MCF 10A (cell line): Measurements from ENCODE around the gene MICA. TPM values are rescaled to one million over a fixed set of nuclear protein-coding genes. Genes with fewer than 3 reads are reported as not detected.
A peak's percentile ranks its signal among the peaks of the same experiment; 100 is the strongest.
"Not testable (repeated sequence)": the region's sequence is repeated elsewhere in the genome, so short reads cannot be mapped to it uniquely, and the experiment has no call there.

ENCODE experiments used
- BruUV-seq: library from RNA; stranded (reverse); fragments of 400-500 nt; replicated peaks from 2 replicates; lab custom pipeline; 2021; lab: Mats Ljungman, UMichigan
- CTCF ChIA-PET: fragments of 300-600 bp; sonication (Branson Sonifier 250); formaldehyde crosslinking; extraction: SDS; loops from one replicate; lab custom pipeline; 2021; ENCODE audit warnings: antibody characterized with exemption, inconsistent platforms; lab: Yijun Ruan, JAX
- POLR2A ChIA-PET: fragments of 300-600, 350-650 bp; sonication (Branson Sonifier 250); formaldehyde crosslinking; extraction: SDS; loops from one replicate; lab custom pipeline; 2020; ENCODE audit warnings: antibody characterized with exemption, inconsistent platforms; lab: Yijun Ruan, JAX
- DNase-seq: peaks from one replicate; pipeline ENCODE4 v3.0.0-alpha.2; 2018; ENCODE audit not compliant: unreplicated experiment
- H3K27ac Mint-ChIP-seq: one replicate; pipeline ENCODE4 v1.8.0; 2022; ENCODE audit warnings: mild to moderate bottlenecking, low read depth, mixed read lengths; ENCODE audit not compliant: unreplicated experiment
- H3K27me3 Mint-ChIP-seq: one replicate; pipeline ENCODE4 v1.8.0; 2022; ENCODE audit warnings: mixed read lengths; ENCODE audit not compliant: insufficient read depth, unreplicated experiment
- H3K36me3 Mint-ChIP-seq: one replicate; pipeline ENCODE4 v1.8.0; 2022; ENCODE audit warnings: mild to moderate bottlenecking, moderate library complexity, mixed read lengths; ENCODE audit not compliant: insufficient read depth, unreplicated experiment
- H3K4me1 Mint-ChIP-seq: one replicate; pipeline ENCODE4 v1.8.0; 2022; ENCODE audit warnings: mixed read lengths; ENCODE audit not compliant: insufficient read depth, unreplicated experiment
- H3K4me3 Mint-ChIP-seq: one replicate; pipeline ENCODE4 v1.8.0; 2022; ENCODE audit warnings: mild to moderate bottlenecking, moderate library complexity, mixed read lengths; ENCODE audit not compliant: unreplicated experiment
- H3K9me3 Mint-ChIP-seq: one replicate; pipeline ENCODE4 v1.8.0; 2022; ENCODE audit warnings: mixed read lengths; ENCODE audit not compliant: unreplicated experiment
- intact Hi-C: fragments of 100-400 bp; cut with micrococcal nuclease; formaldehyde crosslinking; loops from 2 replicates; pipeline ENCODE4 v1.14.1; 2022
- total RNA-seq: library from RNA; stranded (reverse); gene quantifications from 2 replicates; pipeline ENCODE4 v1.2.3, GENCODE V29; 2022
- TF ChIP-seq, protein P1 (sequence below): fragments of 200-600 bp; IDR thresholded peaks from one replicate; pipeline ENCODE4 v1.8.0; 2022; ENCODE audit warnings: antibody characterized with exemption, mild to moderate bottlenecking; ENCODE audit not compliant: unreplicated experiment

Gene MICA
- total RNA-seq, 1 experiment from 2014 or later, result 18.0 TPM

DNA sequence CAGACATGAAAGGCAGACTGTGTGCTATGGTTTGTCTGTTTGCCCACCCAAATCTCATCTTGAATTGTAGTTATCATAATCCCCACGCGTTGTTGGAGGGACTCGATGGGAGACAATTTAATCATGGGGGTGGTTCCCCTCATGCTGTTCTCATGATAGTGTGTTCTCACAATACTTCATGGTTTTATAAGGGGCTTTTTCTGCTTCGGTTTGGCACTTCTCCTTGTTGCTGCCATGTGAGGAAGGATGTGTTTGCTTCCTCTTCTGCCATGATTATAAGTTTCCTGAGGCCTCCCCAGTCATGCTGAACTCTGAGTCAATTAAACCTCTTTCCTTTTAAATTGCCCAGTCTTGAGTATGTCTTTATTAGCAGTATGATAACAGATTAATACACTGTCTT, 47.4 kb downstream of the MICA start:
- H3K4me3 Mint-ChIP-seq, result no peak overlapping the region
- no peaks in the 10 kb centered on the region for H3K36me3 Mint-ChIP-seq
- intact Hi-C loops, result no loop called here
- no TSS peak for BruUV-seq
- peaks cover 52% of the 10 kb centered on the region for H3K27me3 Mint-ChIP-seq
- ChIA-PET CTCF (interaction anchor here (1.0 kb wide), 1 partner anchor 83 kb away, joined by 4 read pairs; no protein-coding TSS in a partner anchor), POLR2A (no interaction called here)
- no peak for DNase-seq
- no peak overlapping the region for H3K27ac Mint-ChIP-seq
- peaks cover 6% of the 10 kb centered on the region for H3K4me1 Mint-ChIP-seq
- no peaks in the 10 kb centered on the region for H3K9me3 Mint-ChIP-seq
- TF ChIP-seq, protein P1, sequence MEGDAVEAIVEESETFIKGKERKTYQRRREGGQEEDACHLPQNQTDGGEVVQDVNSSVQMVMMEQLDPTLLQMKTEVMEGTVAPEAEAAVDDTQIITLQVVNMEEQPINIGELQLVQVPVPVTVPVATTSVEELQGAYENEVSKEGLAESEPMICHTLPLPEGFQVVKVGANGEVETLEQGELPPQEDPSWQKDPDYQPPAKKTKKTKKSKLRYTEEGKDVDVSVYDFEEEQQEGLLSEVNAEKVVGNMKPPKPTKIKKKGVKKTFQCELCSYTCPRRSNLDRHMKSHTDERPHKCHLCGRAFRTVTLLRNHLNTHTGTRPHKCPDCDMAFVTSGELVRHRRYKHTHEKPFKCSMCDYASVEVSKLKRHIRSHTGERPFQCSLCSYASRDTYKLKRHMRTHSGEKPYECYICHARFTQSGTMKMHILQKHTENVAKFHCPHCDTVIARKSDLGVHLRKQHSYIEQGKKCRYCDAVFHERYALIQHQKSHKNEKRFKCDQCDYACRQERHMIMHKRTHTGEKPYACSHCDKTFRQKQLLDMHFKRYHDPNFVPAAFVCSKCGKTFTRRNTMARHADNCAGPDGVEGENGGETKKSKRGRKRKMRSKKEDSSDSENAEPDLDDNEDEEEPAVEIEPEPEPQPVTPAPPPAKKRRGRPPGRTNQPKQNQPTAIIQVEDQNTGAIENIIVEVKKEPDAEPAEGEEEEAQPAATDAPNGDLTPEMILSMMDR, result no peak

DNA sequence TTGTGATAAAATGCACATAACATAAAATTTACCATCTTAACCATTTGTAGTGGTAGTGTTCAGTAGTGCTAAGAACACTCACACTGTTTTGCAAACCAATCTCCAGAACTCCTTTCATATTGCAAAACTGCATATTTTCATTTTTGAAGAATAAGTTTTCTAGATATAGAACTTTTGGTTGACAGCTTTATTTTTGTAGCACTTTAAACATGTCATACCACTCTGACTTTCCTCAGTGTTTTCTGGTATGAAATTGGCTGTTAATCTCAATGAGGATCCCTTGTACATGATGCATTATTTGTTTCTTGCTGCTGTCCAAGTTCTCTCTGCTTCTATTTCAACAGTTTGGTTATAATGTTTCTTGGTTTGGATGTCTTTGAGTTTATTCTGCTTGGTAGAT, 49.5 kb downstream of the MICA start:
- H3K27me3 Mint-ChIP-seq, result peaks cover 52% of the 10 kb centered on the region

DNA sequence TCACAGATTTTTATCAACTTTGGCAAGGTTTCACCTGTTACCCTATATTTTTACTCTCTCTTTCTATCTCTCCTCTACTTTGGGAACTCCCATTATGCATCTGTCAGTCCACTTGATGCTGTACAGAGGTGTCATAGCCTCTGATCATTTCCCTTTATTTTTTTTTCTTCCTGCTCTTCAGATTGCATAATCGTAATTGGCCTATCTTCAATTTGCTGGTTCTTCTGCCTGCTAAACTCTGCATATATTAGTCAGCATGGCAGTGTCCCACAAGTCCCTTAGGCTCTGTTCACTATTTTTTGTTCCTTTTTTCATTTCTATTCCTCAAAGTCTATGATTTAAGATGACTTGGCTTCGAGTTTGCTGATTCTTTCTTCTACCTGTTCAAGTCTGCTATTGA, 49.9 kb downstream of the MICA start:
- H3K36me3 Mint-ChIP-seq, result no peaks in the 10 kb centered on the region
- H3K27ac Mint-ChIP-seq, result no peak overlapping the region
- H3K4me3 Mint-ChIP-seq, result no peak overlapping the region
- POLR2A ChIA-PET, result no interaction called here
- no TSS peak for BruUV-seq
- TF ChIP-seq, protein P1, result no peak
- no peaks in the 10 kb centered on the region for H3K9me3 Mint-ChIP-seq
- peaks cover 6% of the 10 kb centered on the region for H3K4me1 Mint-ChIP-seq
- intact Hi-C loops, result no loop called here
- peaks cover 56% of the 10 kb centered on the region for H3K27me3 Mint-ChIP-seq
- CTCF ChIA-PET, result interaction anchor here (2.3 kb wide), 1 partner anchor 11 kb away, joined by 13 read pairs; no protein-coding TSS in a partner anchor
- DNase-seq, result peak; percentile 54

More for the DNA sequence above, 49.5 kb downstream of the MICA start:
- no TSS peak for BruUV-seq
- Mint-ChIP-seq H3K4me3 (no peak overlapping the region), H3K36me3 (no peaks in the 10 kb centered on the region), H3K27ac (no peak overlapping the region), H3K9me3 (no peaks in the 10 kb centered on the region), H3K4me1 (peaks cover 6% of the 10 kb centered on the region)
- intact Hi-C loops, result no loop called here
- ChIA-PET POLR2A (interaction anchor here (0.5 kb wide), 1 partner anchor 50 kb away, joined by 3 read pairs; the partner anchor contains the start of gene MICA), CTCF (interaction anchor here (1.9 to 2.3 kb wide), 2 partner anchors 10 to 53 kb away, joined by 4 to 13 read pairs; no protein-coding TSS in a partner anchor)
- no peak for DNase-seq
- TF ChIP-seq, protein P1, result no peak

- peaks cover 12% of the 10 kb centered on the region for H3K27me3 Mint-ChIP-seq
- H3K4me3 Mint-ChIP-seq, POLR2A ChIA-PET, H3K27ac Mint-ChIP-seq, intact Hi-C loops, DNase-seq, H3K9me3 Mint-ChIP-seq, H3K36me3 Mint-ChIP-seq, BruUV-seq: not testable (repeated sequence)
- CTCF ChIA-PET, result interaction anchor here (0.6 kb wide), 1 partner anchor 126 kb away, joined by 3 read pairs; no protein-coding TSS in a partner anchor
- peaks cover 13% of the 10 kb centered on the region for H3K4me1 Mint-ChIP-seq
These were observed 56.5 kb downstream of the MICA start for GRCh38 chr6:31459864-31460263.
